Measurements from ENCODE around the gene ADGRF5. TPM values are rescaled to one million over a fixed set of nuclear protein-coding genes. Genes with fewer than 3 reads are reported as not detected.

Gene ADGRF5
- polyA plus RNA-seq (2013, experiment 1 of 2): 0.14 TPM
- polyA plus RNA-seq (2013, experiment 2 of 2): 0.07 TPM

GRCh38 chr6:46921731-46922130 lies at the start of gene ADGRF5:
Gene ADGRF5, minus strand, starts transcription at chr6:46921938. Its CDS starts 15,176 bp downstream, at chr6:46906762.
- H3K4me1 ChIP-seq (ENCODE audit: control insufficient read depth, low read depth, low read length): no peaks in the 10 kb centered on the region
- H4K8ac ChIP-seq (ENCODE audit: low read depth, low read length): no peak within 1 kb of the TSS
- no peak within 1 kb of the TSS for H3K23ac ChIP-seq (ENCODE audit: low read length)
- H3K18ac ChIP-seq (ENCODE audit: low read length): no peak within 1 kb of the TSS
- H4K5ac ChIP-seq (ENCODE audit: low read length): no peak within 1 kb of the TSS
- no peak within 1 kb of the TSS for H3K9ac ChIP-seq (ENCODE audit: low read length)
- H3K79me2 ChIP-seq (ENCODE audit: control insufficient read depth, insufficient read depth, low read length): no peaks in the 10 kb centered on the region
- H2BK5ac ChIP-seq (ENCODE audit: low read length): no peak within 1 kb of the TSS
- H3K56ac ChIP-seq (ENCODE audit: low read length): no peak within 1 kb of the TSS
- no peak within 1 kb of the TSS for H3K27ac ChIP-seq (ENCODE audit: low read depth, low read length)
- H3K27me3 ChIP-seq (ENCODE audit: insufficient read depth, low read length, poor library complexity): no peaks in the 10 kb centered on the region
- H3K36me3 ChIP-seq (ENCODE audit: control insufficient read depth, insufficient read depth, low read length): no peaks in the 10 kb centered on the region
- no peak within 1 kb of the TSS for H3K4me2 ChIP-seq (ENCODE audit: low read length)
- H2BK15ac ChIP-seq (replicated peaks; ENCODE audit: low read depth): no peak within 1 kb of the TSS
- H3K4me3 ChIP-seq (ENCODE audit: low read length): no peak within 1 kb of the TSS
- H3K79me1 ChIP-seq (ENCODE audit: low read length): no peaks in the 10 kb centered on the region
- H2AK5ac ChIP-seq (ENCODE audit: low read length): no peak within 1 kb of the TSS
- H3K4ac ChIP-seq (ENCODE audit: low read depth, low read length): peak within 1 kb of the TSS; percentile 3
- no peak within 1 kb of the TSS for H2BK120ac ChIP-seq (ENCODE audit: low read depth, low read length)
- WGBS (ENCODE audit: extremely low coverage, insufficient coverage, low lambda C conversion rate): no CpG with 5 or more reads among the region's 13 CpGs
- DNase-seq: no peak

- no peak overlapping the region for H3K18ac ChIP-seq (ENCODE audit: low read length)
- H3K4me2 ChIP-seq (ENCODE audit: low read length): no peak overlapping the region
- no peaks in the 10 kb centered on the region for H3K36me3 ChIP-seq (ENCODE audit: control insufficient read depth, insufficient read depth, low read length)
- no peak for DNase-seq
- no peak overlapping the region for H2BK5ac ChIP-seq (ENCODE audit: low read length)
- no peak overlapping the region for H3K4me3 ChIP-seq (ENCODE audit: low read length)
- no peak overlapping the region for H3K56ac ChIP-seq (ENCODE audit: low read length)
- H3K79me1 ChIP-seq (ENCODE audit: low read length): no peaks in the 10 kb centered on the region
- H3K27me3 ChIP-seq (ENCODE audit: insufficient read depth, low read length, poor library complexity): no peaks in the 10 kb centered on the region
- no peak overlapping the region for H2BK15ac ChIP-seq (replicated peaks; ENCODE audit: low read depth)
- H4K8ac ChIP-seq (ENCODE audit: low read depth, low read length): no peak overlapping the region
- H3K79me2 ChIP-seq (ENCODE audit: control insufficient read depth, insufficient read depth, low read length): no peaks in the 10 kb centered on the region
- no peak overlapping the region for H2AK5ac ChIP-seq (ENCODE audit: low read length)
- H3K4me1 ChIP-seq (ENCODE audit: control insufficient read depth, low read depth, low read length): no peaks in the 10 kb centered on the region
- no peak overlapping the region for H3K27ac ChIP-seq (ENCODE audit: low read depth, low read length)
- no peak overlapping the region for H2BK120ac ChIP-seq (ENCODE audit: low read depth, low read length)
- WGBS (ENCODE audit: extremely low coverage, insufficient coverage, low lambda C conversion rate): no CpG with 5 or more reads among the region's 1 CpG
- H3K4ac ChIP-seq (ENCODE audit: low read depth, low read length): no peak overlapping the region
- no peak overlapping the region for H3K23ac ChIP-seq (ENCODE audit: low read length)
- no peak overlapping the region for H4K5ac ChIP-seq (ENCODE audit: low read length)
- no peak overlapping the region for H3K9ac ChIP-seq (ENCODE audit: low read length)
Measured at GRCh38 chr6:46969206-46969605, 47.5 kb upstream of the ADGRF5 start.

- Histone ChIP-seq H3K9ac (ENCODE audit: low read length) (no peak overlapping the region), H3K18ac (ENCODE audit: low read length) (no peak overlapping the region), H3K4me1 (ENCODE audit: control insufficient read depth, low read depth, low read length) (peaks cover 3% of the 10 kb centered on the region), H3K4me2 (ENCODE audit: low read length) (no peak overlapping the region), H3K27me3 (ENCODE audit: insufficient read depth, low read length, poor library complexity) (no peaks in the 10 kb centered on the region), H2BK5ac (ENCODE audit: low read length) (no peak overlapping the region), H3K4me3 (ENCODE audit: low read length) (no peak overlapping the region), H4K8ac (ENCODE audit: low read depth, low read length) (no peak overlapping the region), H3K23ac (ENCODE audit: low read length) (no peak overlapping the region), H3K4ac (ENCODE audit: low read depth, low read length) (no peak overlapping the region), H3K36me3 (ENCODE audit: control insufficient read depth, insufficient read depth, low read length) (no peaks in the 10 kb centered on the region), H3K79me2 (ENCODE audit: control insufficient read depth, insufficient read depth, low read length) (no peaks in the 10 kb centered on the region), H3K27ac (ENCODE audit: low read depth, low read length) (no peak overlapping the region), H2AK5ac (ENCODE audit: low read length) (no peak overlapping the region), H2BK120ac (ENCODE audit: low read depth, low read length) (no peak overlapping the region), H3K79me1 (ENCODE audit: low read length) (no peaks in the 10 kb centered on the region), H4K5ac (ENCODE audit: low read length) (no peak overlapping the region), H2BK15ac (replicated peaks; ENCODE audit: low read depth) (no peak overlapping the region), H3K56ac (ENCODE audit: low read length) (no peak overlapping the region)
- no peak for DNase-seq
Measured at GRCh38 chr6:46967826-46968349, 46.1 kb upstream of the ADGRF5 start.

- Histone ChIP-seq H3K9ac (ENCODE audit: low read length) (no peak overlapping the region), H3K56ac (ENCODE audit: low read length) (no peak overlapping the region), H2AK5ac (ENCODE audit: low read length) (no peak overlapping the region), H3K23ac (ENCODE audit: low read length) (no peak overlapping the region), H3K27me3 (ENCODE audit: insufficient read depth, low read length, poor library complexity) (no peaks in the 10 kb centered on the region), H4K5ac (ENCODE audit: low read length) (no peak overlapping the region), H3K4me2 (ENCODE audit: low read length) (no peak overlapping the region), H2BK120ac (ENCODE audit: low read depth, low read length) (no peak overlapping the region), H3K36me3 (ENCODE audit: control insufficient read depth, insufficient read depth, low read length) (no peaks in the 10 kb centered on the region), H3K4me3 (ENCODE audit: low read length) (no peak overlapping the region), H2BK15ac (replicated peaks; ENCODE audit: low read depth) (no peak overlapping the region), H2BK5ac (ENCODE audit: low read length) (no peak overlapping the region), H3K18ac (ENCODE audit: low read length) (no peak overlapping the region), H3K4me1 (ENCODE audit: control insufficient read depth, low read depth, low read length) (peaks cover 3% of the 10 kb centered on the region), H3K79me2 (ENCODE audit: control insufficient read depth, insufficient read depth, low read length) (no peaks in the 10 kb centered on the region), H3K27ac (ENCODE audit: low read depth, low read length) (no peak overlapping the region), H3K79me1 (ENCODE audit: low read length) (no peaks in the 10 kb centered on the region), H4K8ac (ENCODE audit: low read depth, low read length) (no peak overlapping the region), H3K4ac (ENCODE audit: low read depth, low read length) (no peak overlapping the region)
- no peak for DNase-seq
- WGBS (ENCODE audit: extremely low coverage, insufficient coverage, low lambda C conversion rate): no CpG with 5 or more reads among the region's 12 CpGs
Measured at GRCh38 chr6:46964716-46965519, 43.2 kb upstream of the ADGRF5 start.

GRCh38 chr6:46963626-46964025 lies 41.9 kb upstream of the ADGRF5 start:
- no peak overlapping the region for H3K27ac ChIP-seq (ENCODE audit: low read depth, low read length)
- no peak overlapping the region for H2AK5ac ChIP-seq (ENCODE audit: low read length)
- H3K9ac ChIP-seq (ENCODE audit: low read length): no peak overlapping the region
- H3K27me3 ChIP-seq (ENCODE audit: insufficient read depth, low read length, poor library complexity): no peaks in the 10 kb centered on the region
- H2BK120ac ChIP-seq (ENCODE audit: low read depth, low read length): no peak overlapping the region
- H3K18ac ChIP-seq (ENCODE audit: low read length): no peak overlapping the region
- DNase-seq: peak; percentile 62
- H3K56ac ChIP-seq (ENCODE audit: low read length): no peak overlapping the region
- H3K4me2 ChIP-seq (ENCODE audit: low read length): no peak overlapping the region
- H4K8ac ChIP-seq (ENCODE audit: low read depth, low read length): no peak overlapping the region
- peaks cover 3% of the 10 kb centered on the region for H3K4me1 ChIP-seq (ENCODE audit: control insufficient read depth, low read depth, low read length)
- H3K36me3 ChIP-seq (ENCODE audit: control insufficient read depth, insufficient read depth, low read length): no peaks in the 10 kb centered on the region
- no peaks in the 10 kb centered on the region for H3K79me1 ChIP-seq (ENCODE audit: low read length)
- H2BK15ac ChIP-seq (replicated peaks; ENCODE audit: low read depth): no peak overlapping the region
- H4K5ac ChIP-seq (ENCODE audit: low read length): no peak overlapping the region
- no peak overlapping the region for H2BK5ac ChIP-seq (ENCODE audit: low read length)
- H3K79me2 ChIP-seq (ENCODE audit: control insufficient read depth, insufficient read depth, low read length): no peaks in the 10 kb centered on the region
- H3K4me3 ChIP-seq (ENCODE audit: low read length): no peak overlapping the region
- no peak overlapping the region for H3K23ac ChIP-seq (ENCODE audit: low read length)
- no CpG with 5 or more reads among the region's 5 CpGs for WGBS (ENCODE audit: extremely low coverage, insufficient coverage, low lambda C conversion rate)
- H3K4ac ChIP-seq (ENCODE audit: low read depth, low read length): no peak overlapping the region

- H3K27ac ChIP-seq (ENCODE audit: low read depth, low read length): no peak overlapping the region
- H2BK120ac ChIP-seq (ENCODE audit: low read depth, low read length): no peak overlapping the region
- no peaks in the 10 kb centered on the region for H3K36me3 ChIP-seq (ENCODE audit: control insufficient read depth, insufficient read depth, low read length)
Measured at GRCh38 chr6:46963039-46963438, 41.3 kb upstream of the ADGRF5 start.

More at GRCh38 chr6:46963039-46963438, 41.3 kb upstream of the ADGRF5 start:
- Histone ChIP-seq H3K18ac (ENCODE audit: low read length) (no peak overlapping the region), H3K4me2 (ENCODE audit: low read length) (no peak overlapping the region), H4K8ac (ENCODE audit: low read depth, low read length) (no peak overlapping the region), H3K79me1 (ENCODE audit: low read length) (no peaks in the 10 kb centered on the region), H3K27me3 (ENCODE audit: insufficient read depth, low read length, poor library complexity) (no peaks in the 10 kb centered on the region), H2BK5ac (ENCODE audit: low read length) (no peak overlapping the region), H4K5ac (ENCODE audit: low read length) (no peak overlapping the region), H3K79me2 (ENCODE audit: control insufficient read depth, insufficient read depth, low read length) (no peaks in the 10 kb centered on the region), H3K56ac (ENCODE audit: low read length) (no peak overlapping the region), H2BK15ac (replicated peaks; ENCODE audit: low read depth) (no peak overlapping the region), H3K4ac (ENCODE audit: low read depth, low read length) (no peak overlapping the region), H2AK5ac (ENCODE audit: low read length) (no peak overlapping the region), H3K23ac (ENCODE audit: low read length) (no peak overlapping the region), H3K4me1 (ENCODE audit: control insufficient read depth, low read depth, low read length) (peaks cover 3% of the 10 kb centered on the region), H3K9ac (ENCODE audit: low read length) (no peak overlapping the region), H3K4me3 (ENCODE audit: low read length) (no peak overlapping the region)
- no peak for DNase-seq
